Astrocyte (in vitro differentiated cells and primary cell): ENCODE measurements around the gene TNNI2.

Experiments used
- CTCF ChIP-seq: IDR thresholded peaks from 2 replicates; pipeline ENCODE4 v1.5.1; 2011; ENCODE audit warnings: low read depth, mild to moderate bottlenecking, inconsistent platforms, low read length, moderate library complexity; ENCODE audit not compliant: insufficient read depth
- EZH2 ChIP-seq: IDR thresholded peaks from 2 replicates; pipeline ENCODE4 v1.6.1; 2012; ENCODE audit warnings: mild to moderate bottlenecking, low read length, inconsistent platforms; ENCODE audit not compliant: insufficient read depth

GRCh38 chr11:1856306-1857005 is 17.7 kb downstream of the TNNI2 start:
- TF ChIP-seq CTCF (no peak), EZH2 (no peak)
